GM18502 (cell line): ENCODE results near the gene CRISP3.
"Not testable (repeated sequence)": the region's sequence is repeated elsewhere in the genome, so short reads cannot be mapped to it uniquely, and the experiment has no call there.

ENCODE experiments used
- ATAC-seq: cut with Tn5 transposase; IDR thresholded peaks from one replicate; pipeline ENCODE4 v1.9.1; 2021; ENCODE audit warnings: mild to moderate bottlenecking; ENCODE audit not compliant: unreplicated experiment, poor library complexity

The CRISP3 gene

DNA sequence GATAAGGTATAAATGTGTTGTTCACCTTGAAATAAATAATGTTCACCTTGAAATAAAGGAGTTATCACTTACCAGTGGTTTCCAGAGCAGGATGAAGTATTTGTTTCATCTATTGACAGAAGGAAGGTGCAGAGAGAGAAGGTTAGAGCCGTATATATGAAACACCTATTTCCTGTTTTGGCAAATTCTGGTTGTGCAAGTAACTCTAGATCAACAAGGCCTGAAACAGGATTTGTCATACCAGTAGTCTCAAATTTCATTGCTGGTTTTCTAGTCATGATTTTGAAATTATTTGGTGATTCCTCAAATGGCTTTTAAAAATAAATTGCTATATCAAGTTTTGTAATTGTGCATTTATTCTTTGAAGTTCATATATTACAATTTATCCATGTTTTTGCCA, at the start of gene CRISP3:
Gene CRISP3 (minus strand): TSS at position 130 of the 400 bp plus-strand sequence. CDS start 21 bp downstream, at position 109.
- no peak for ATAC-seq

- ATAC-seq, result no peak
These were observed 46.2 kb upstream of the CRISP3 start for GRCh38 chr6:49790341-49790740.

GRCh38 chr6:49787176-49787575, 43.0 kb upstream of the CRISP3 start, which contains the start of gene PGK2:
PGK2 (minus strand) TSS chr6:49787285; CDS start chr6:49787187, 98 bp downstream.
- no peak for ATAC-seq

DNA sequence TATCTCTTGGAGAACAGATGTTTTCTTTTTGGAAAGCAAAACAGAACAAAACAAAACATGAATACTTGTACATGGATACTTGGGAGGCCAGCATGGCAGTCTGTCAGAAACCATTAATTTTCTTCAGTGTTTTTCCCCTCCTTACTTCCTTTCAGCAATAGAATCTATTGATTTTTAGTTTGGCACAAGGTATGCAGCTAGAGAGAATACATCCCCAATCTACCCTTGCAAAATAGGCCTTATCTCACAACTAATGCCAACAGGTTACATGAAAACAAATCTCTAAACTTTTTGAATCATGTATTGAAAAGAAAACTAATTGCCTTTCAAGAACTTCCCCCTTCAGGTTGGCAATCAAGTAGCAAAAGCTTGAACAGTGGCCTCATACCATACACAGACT, 40.1 kb upstream of the CRISP3 start:
- ATAC-seq, result no peak

GRCh38 chr6:49782725-49783124, 38.5 kb upstream of the CRISP3 start:
- no peak for ATAC-seq

DNA sequence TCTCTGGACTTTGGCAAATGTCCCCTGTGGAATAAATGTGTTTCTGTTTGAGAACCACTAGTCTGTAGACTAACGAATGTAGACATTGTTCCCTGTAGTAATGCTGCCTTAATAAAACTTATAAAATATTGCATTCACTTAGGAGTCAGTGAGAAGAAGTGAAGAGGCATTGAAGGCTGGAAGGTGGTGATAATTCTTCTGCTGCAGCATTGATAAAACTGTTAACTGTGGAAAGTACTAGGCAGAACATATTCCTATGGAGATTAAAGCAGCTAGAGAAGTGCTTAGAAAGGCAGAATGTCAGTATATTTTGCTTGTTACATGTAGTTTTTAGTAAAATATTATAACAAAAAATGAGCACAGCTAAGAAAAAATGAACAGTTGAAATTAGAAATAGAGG, 38.1 kb upstream of the CRISP3 start:
- ATAC-seq, result no peak

GRCh38 chr6:49776444-49776843, 32.3 kb upstream of the CRISP3 start:
- ATAC-seq, result no peak

- no peak for ATAC-seq
These were observed 30.9 kb upstream of the CRISP3 start for GRCh38 chr6:49775043-49775442.

GRCh38 chr6:49772285-49772684, 28.1 kb upstream of the CRISP3 start:
- ATAC-seq, result no peak

GRCh38 chr6:49766762-49767161, 22.6 kb upstream of the CRISP3 start:
- no peak for ATAC-seq

DNA sequence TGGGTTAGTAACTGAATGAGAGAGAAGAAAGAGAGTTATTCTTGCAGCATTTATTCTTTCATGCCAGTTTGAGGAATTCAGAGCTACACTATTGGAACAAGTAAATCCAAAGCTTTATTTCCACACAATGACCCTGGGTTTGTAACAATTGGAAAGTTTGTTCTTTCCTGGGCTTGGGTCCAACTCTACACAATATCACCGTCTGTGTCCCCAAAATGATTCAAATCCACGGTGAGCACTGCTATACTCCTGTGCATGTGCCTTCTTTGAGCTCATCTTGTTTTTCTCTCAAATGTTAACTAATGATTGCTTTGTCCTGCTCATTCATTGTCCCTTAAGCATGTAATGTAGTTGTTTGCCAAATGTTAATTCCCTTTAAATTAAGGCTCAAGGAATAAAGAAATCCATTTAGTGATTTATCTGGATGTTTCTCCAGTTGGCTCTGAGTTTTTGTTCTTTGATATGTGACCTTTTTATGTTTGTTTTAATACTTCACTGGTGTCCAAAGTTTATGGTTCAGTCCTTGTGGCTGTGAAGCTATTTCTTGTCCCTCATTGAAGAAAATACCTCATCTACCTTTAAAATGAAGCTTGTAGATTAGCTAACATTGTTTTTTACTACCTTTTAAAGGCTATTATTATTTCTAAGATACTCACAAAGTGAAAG, 20.5 kb upstream of the CRISP3 start:
- ATAC-seq, result no peak

DNA sequence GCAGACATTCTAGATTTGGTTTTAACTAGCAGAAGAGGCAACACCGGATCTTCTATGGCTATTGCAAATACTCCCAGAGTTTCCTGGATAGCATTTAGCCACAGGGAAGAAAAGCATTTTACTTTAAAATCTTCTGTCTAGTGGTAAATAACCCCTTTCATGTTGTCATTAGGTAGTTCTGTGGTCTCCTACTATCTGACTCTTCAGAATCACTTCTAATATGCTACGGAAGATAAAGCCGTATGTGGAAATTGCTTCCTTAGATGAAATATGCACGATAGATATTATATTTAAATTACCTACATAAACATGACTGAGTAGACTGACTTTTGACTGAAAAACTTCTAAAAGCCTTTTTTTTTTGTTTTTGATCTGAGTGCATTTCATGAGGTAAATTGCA, 759 bp downstream of the CRISP3 start:
- no peak for ATAC-seq

DNA sequence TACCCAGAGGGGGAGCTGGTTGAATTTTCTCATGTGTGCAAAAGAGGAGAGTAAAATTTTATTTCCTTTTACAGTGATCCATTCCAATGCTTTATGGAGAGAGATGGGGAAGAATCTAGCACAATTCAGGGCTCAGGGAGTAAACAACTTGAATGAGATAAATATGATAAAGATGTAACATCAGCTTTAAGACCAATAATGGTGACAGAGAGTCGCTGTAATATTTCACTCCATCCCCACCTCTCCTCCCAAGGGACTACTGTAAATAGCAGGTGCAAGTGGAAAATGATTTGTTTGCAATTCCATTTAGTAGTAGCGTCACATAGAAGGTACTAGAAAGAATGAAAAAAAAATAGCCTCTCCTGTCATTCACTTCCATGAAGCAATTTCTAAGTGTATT, 4.8 kb downstream of the CRISP3 start:
- no peak for ATAC-seq

GRCh38 chr6:49736017-49736508, 8.1 kb downstream of the CRISP3 start:
- no peak for ATAC-seq

GRCh38 chr6:49733680-49734079, 10.5 kb downstream of the CRISP3 start:
- no peak for ATAC-seq

DNA sequence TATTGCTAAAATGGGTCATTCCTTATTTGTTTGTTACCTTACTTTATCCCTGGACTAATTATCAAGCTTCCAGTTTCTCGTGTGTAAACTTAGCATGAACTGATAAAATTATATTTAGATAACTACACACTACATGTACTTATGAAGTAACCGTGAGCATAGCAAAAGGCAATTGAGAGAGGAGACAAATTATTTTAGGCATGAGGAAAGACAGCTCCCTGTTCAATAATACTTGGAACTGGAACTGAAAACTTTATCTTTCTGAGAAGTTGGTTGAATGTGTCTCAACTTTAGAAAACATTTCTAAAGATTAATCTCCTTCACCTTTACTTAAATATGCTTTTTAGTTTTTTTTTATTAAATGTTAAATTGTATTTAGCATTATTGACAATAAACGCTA, 11.4 kb downstream of the CRISP3 start:
- ATAC-seq, result no peak

DNA sequence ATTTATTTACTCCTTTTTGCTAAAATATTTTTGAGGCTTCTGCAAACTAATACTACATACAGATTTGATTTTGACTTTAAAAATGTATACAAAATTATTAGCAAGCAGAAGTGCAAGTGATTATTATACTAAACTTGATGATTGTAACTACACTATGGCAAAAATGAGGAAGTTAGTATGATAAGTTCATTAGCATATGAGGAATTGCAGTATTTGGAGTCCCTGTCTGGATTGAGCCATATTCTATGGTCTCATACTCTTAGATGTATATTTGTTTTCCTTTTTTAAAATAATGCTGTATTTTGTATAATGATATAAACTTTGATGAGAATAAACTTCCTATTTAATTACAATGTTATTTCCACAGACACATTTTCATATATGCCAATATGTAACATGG, 13.9 kb downstream of the CRISP3 start:
- ATAC-seq, result no peak

GRCh38 chr6:49723917-49724316, 20.3 kb downstream of the CRISP3 start:
- not testable (repeated sequence) for ATAC-seq

- no peak for ATAC-seq
These were observed 22.9 kb downstream of the CRISP3 start for GRCh38 chr6:49721297-49721696.

DNA sequence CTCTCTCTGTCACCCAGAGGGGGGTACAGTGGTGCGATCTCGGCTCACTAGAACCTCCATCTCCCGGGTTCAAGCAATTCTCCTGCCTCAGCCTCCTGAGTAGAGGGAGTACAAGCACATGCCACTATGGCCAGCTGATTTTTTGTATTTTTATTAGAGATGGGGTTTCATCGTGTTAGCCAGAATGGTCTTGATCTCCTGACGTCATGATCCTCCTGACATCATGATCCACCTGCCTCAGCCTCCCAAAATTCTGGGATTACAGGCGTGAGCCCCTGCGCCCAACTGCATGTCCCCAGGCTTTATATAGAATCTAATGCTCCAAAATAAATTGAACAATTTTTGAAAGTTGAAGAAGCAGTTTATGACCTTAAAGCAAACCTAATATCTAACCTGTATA, 23.8 kb downstream of the CRISP3 start:
- ATAC-seq, result no peak

GRCh38 chr6:49713346-49713745, 30.8 kb downstream of the CRISP3 start, which contains the start of gene CRISP2:
CRISP2 (minus strand) TSS chr6:49713543; CDS start chr6:49709196, 4,347 bp downstream.
- no peak for ATAC-seq

DNA sequence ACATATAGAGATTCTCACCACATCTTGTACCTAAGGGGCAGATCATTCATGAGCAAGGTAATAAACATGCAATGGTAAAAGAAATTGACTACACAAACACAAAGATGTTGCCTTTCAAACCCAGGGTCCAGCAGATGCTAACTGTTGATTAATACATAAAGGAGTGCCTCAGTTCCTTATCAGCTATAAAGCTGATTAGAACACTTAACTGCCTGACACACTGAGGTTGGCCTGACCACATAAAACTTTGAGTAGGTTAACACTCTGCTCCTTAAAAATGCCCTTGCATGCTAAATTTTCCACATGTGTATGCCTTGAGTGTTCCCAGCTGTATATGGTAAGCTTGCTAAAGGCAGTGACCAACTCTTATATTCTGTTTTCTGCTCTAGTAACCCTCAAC, 45.7 kb downstream of the CRISP3 start:
- ATAC-seq, result no peak
